ENCODE results near the gene PF4V1. TPM values are rescaled to one million over a fixed set of nuclear protein-coding genes. Genes with fewer than 3 reads are reported as not detected.

PF4V1 gene
- total RNA-seq, 2 experiments from 2014 or later = not detected

- ATAC-seq (no peak), DNase-seq (no peak)
- ChIA-PET POLR2A (no interaction called here), CTCF (no interaction called here)
- Mint-ChIP-seq H3K36me3 (ENCODE audit: low read depth) (no peaks in the 10 kb centered on the region), H3K9me3 (ENCODE audit: insufficient read depth) (no peaks in the 10 kb centered on the region), H3K4me1 (ENCODE audit: low read depth) (no peaks in the 10 kb centered on the region), H3K27ac (no peak overlapping the region), H3K4me3 (no peak overlapping the region), H3K27me3 (ENCODE audit: low read depth) (peaks cover 9% of the 10 kb centered on the region)
Observed at GRCh38 chr4:73850261-73850970, 2.7 kb upstream of the PF4V1 start.

- ATAC-seq = no peak
- Mint-ChIP-seq H3K4me3 (no peak overlapping the region), H3K4me1 (ENCODE audit: low read depth) (no peaks in the 10 kb centered on the region), H3K27me3 (ENCODE audit: low read depth) (peaks cover 9% of the 10 kb centered on the region), H3K36me3 (ENCODE audit: low read depth) (no peaks in the 10 kb centered on the region), H3K9me3 (ENCODE audit: insufficient read depth) (no peaks in the 10 kb centered on the region), H3K27ac (no peak overlapping the region)
- POLR2A ChIA-PET = no interaction called here
- DNase-seq = no peak
- CTCF ChIA-PET = no interaction called here
Observed at GRCh38 chr4:73851293-73851692, 1.8 kb upstream of the PF4V1 start.

DNA sequence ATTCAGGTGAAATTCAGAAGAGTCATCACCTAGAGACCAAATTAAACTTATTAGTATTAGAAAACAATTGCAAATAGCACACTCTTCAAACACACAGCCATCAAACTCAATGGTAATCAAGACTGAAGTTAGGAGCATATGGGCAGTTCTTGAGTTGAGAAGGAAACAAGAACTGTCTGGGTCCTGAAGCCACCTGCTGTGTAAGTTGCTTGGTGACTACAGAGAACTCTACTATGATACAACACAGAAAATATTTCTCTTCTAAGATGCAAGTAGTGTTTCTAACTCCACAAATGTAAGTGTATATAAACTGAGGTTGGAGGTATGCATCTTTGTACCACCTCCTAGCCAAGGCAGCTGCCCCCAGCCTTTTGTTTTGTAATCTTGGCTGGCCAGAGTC lies 325 bp upstream of the PF4V1 start:
- H3K4me1 Mint-ChIP-seq (ENCODE audit: low read depth) = no peaks in the 10 kb centered on the region
- H3K36me3 Mint-ChIP-seq (ENCODE audit: low read depth) = no peaks in the 10 kb centered on the region
- no peaks in the 10 kb centered on the region for H3K9me3 Mint-ChIP-seq (ENCODE audit: insufficient read depth)
- CTCF ChIA-PET = no interaction called here
- H3K4me3 Mint-ChIP-seq = no peak overlapping the region
- ATAC-seq = no peak
- DNase-seq = no peak
- POLR2A ChIA-PET = no interaction called here
- H3K27ac Mint-ChIP-seq = no peak overlapping the region
- H3K27me3 Mint-ChIP-seq (ENCODE audit: low read depth) = peaks cover 9% of the 10 kb centered on the region

- Mint-ChIP-seq H3K9me3 (ENCODE audit: insufficient read depth) (no peaks in the 10 kb centered on the region), H3K27me3 (ENCODE audit: low read depth) (peaks cover 9% of the 10 kb centered on the region), H3K27ac (no peak overlapping the region), H3K4me3 (no peak overlapping the region), H3K4me1 (ENCODE audit: low read depth) (no peaks in the 10 kb centered on the region), H3K36me3 (ENCODE audit: low read depth) (no peaks in the 10 kb centered on the region)
- POLR2A ChIA-PET = no interaction called here
- CTCF ChIA-PET = no interaction called here
- ATAC-seq (no peak), DNase-seq (no peak)
Observed at GRCh38 chr4:73853718-73854473, 800 bp downstream of the PF4V1 start.

GRCh38 chr4:73855406-73855805 lies 2.3 kb downstream of the PF4V1 start:
- DNase-seq = no peak
- CTCF ChIA-PET = interaction anchor here (0.6 kb wide), 1 partner anchor 113 kb away, joined by 3 read pairs; no protein-coding TSS in a partner anchor
- no peak overlapping the region for H3K27ac Mint-ChIP-seq
- no peaks in the 10 kb centered on the region for H3K9me3 Mint-ChIP-seq (ENCODE audit: insufficient read depth)
- peaks cover 9% of the 10 kb centered on the region for H3K27me3 Mint-ChIP-seq (ENCODE audit: low read depth)
- no peaks in the 10 kb centered on the region for H3K36me3 Mint-ChIP-seq (ENCODE audit: low read depth)
- H3K4me3 Mint-ChIP-seq = no peak overlapping the region
- POLR2A ChIA-PET = no interaction called here
- no peak for ATAC-seq
- H3K4me1 Mint-ChIP-seq (ENCODE audit: low read depth) = no peaks in the 10 kb centered on the region

GRCh38 chr4:73856518-73856917 lies 3.4 kb downstream of the PF4V1 start:
- no peak for ATAC-seq

DNA sequence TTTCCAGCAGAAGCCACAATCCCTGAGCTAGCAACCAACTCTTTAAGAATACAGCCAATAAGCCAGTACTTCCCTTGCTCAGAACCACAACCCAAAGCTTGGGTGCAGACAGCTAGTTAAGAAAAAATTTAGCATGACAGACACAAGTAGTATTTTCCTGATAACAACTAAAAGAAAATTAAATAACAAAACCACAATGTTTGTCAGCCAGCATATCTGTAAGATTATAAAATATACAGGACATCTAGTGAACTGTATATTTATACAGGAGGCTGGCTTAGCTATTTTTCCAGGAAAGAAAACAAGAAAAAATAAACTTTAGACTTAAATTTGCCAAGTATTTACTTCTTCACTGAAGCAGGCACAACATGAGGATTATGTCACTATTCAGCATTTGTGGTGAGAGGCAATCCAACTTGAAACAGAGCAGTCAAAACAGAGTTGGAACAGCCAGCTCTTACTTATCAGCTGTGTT lies 6.6 kb downstream of the PF4V1 start:
- ChIA-PET CTCF (no interaction called here), POLR2A (no interaction called here)
- no peak for ATAC-seq
- no peak for DNase-seq
- Mint-ChIP-seq H3K4me1 (ENCODE audit: low read depth) (no peaks in the 10 kb centered on the region), H3K9me3 (ENCODE audit: insufficient read depth) (no peaks in the 10 kb centered on the region), H3K36me3 (ENCODE audit: low read depth) (no peaks in the 10 kb centered on the region), H3K27me3 (ENCODE audit: low read depth) (peaks cover 2% of the 10 kb centered on the region), H3K27ac (no peak overlapping the region), H3K4me3 (no peak overlapping the region)

More at GRCh38 chr4:73856518-73856917, 3.4 kb downstream of the PF4V1 start:
- POLR2A ChIA-PET = interaction anchor here (0.6 kb wide), 1 partner anchor 9 kb away, joined by 3 read pairs; no protein-coding TSS in a partner anchor
- Mint-ChIP-seq H3K4me1 (ENCODE audit: low read depth) (no peaks in the 10 kb centered on the region), H3K9me3 (ENCODE audit: insufficient read depth) (no peaks in the 10 kb centered on the region), H3K27me3 (ENCODE audit: low read depth) (peaks cover 7% of the 10 kb centered on the region), H3K4me3 (no peak overlapping the region), H3K36me3 (ENCODE audit: low read depth) (no peaks in the 10 kb centered on the region), H3K27ac (no peak overlapping the region)
- CTCF ChIA-PET = no interaction called here
- no peak for DNase-seq

GRCh38 chr4:73860181-73860580 lies 7.1 kb downstream of the PF4V1 start:
- no peaks in the 10 kb centered on the region for H3K36me3 Mint-ChIP-seq (ENCODE audit: low read depth)
- H3K27ac Mint-ChIP-seq = no peak overlapping the region
- ATAC-seq = no peak
- no peaks in the 10 kb centered on the region for H3K9me3 Mint-ChIP-seq (ENCODE audit: insufficient read depth)
- H3K27me3 Mint-ChIP-seq (ENCODE audit: low read depth) = no peaks in the 10 kb centered on the region
- H3K4me3 Mint-ChIP-seq = no peak overlapping the region
- ChIA-PET CTCF (no interaction called here), POLR2A (no interaction called here)
- no peaks in the 10 kb centered on the region for H3K4me1 Mint-ChIP-seq (ENCODE audit: low read depth)
- DNase-seq = no peak

- no peak overlapping the region for H3K27ac Mint-ChIP-seq
- H3K9me3 Mint-ChIP-seq (ENCODE audit: insufficient read depth) = no peaks in the 10 kb centered on the region
- no peaks in the 10 kb centered on the region for H3K36me3 Mint-ChIP-seq (ENCODE audit: low read depth)
- CTCF ChIA-PET = no interaction called here
- POLR2A ChIA-PET = no interaction called here
- no peak for ATAC-seq
- H3K4me1 Mint-ChIP-seq (ENCODE audit: low read depth) = no peaks in the 10 kb centered on the region
- no peaks in the 10 kb centered on the region for H3K27me3 Mint-ChIP-seq (ENCODE audit: low read depth)
- no peak for DNase-seq
- no peak overlapping the region for H3K4me3 Mint-ChIP-seq
Observed at GRCh38 chr4:73860917-73861316, 7.8 kb downstream of the PF4V1 start.

DNA sequence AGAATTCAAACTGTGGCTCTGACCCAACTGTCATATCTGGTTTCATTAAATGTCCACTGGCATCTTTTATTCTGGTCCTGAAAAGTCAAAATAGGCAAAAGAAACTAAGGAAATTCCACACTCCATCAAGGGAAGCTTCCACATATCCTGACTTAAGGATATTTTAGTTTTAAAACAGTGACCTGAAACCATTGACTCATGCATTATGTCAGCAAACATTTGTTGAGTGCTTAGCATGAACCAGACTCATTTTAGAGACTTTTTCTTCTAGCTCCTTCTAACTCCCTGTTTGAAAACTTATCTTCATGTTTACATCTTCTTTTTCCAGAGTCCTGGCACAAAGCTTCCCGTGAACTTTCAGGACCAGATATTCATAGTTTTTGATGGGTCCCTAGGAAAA lies 9.2 kb downstream of the PF4V1 start:
- ATAC-seq (no peak), DNase-seq (no peak)
- Mint-ChIP-seq H3K27ac (no peak overlapping the region), H3K27me3 (ENCODE audit: low read depth) (peaks cover 2% of the 10 kb centered on the region), H3K4me3 (no peak overlapping the region), H3K9me3 (ENCODE audit: insufficient read depth) (no peaks in the 10 kb centered on the region), H3K4me1 (ENCODE audit: low read depth) (no peaks in the 10 kb centered on the region), H3K36me3 (ENCODE audit: low read depth) (no peaks in the 10 kb centered on the region)
- ChIA-PET POLR2A (no interaction called here), CTCF (no interaction called here)

DNA sequence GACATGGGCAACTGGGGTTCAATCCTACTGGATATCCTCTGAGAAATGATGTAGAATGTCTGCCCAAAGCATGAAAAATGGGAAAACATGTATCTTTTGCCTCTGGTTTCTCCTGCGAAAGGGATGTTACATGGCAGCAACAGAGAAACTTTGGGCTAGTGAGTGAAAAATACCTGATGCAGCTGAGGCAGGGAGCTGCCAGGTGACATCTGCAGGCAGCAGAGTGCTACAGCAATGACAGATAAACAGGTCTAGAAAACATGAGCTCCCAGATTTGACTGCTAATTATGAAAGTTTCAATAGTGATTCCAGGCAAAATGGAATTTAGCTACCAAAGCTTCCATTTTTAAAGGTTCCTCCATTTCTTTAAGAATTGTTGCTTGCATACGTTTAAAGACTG lies 11.3 kb downstream of the PF4V1 start:
- no peak overlapping the region for H3K4me3 Mint-ChIP-seq
- POLR2A ChIA-PET = no interaction called here
- H3K36me3 Mint-ChIP-seq (ENCODE audit: low read depth) = no peaks in the 10 kb centered on the region
- no peak for ATAC-seq
- CTCF ChIA-PET = interaction anchor here (0.6 to 1.5 kb wide), 5 partner anchors 19 to 270 kb away, joined by 3 to 6 read pairs (median 3); no protein-coding TSS in a partner anchor
- no peaks in the 10 kb centered on the region for H3K9me3 Mint-ChIP-seq (ENCODE audit: insufficient read depth)
- H3K27me3 Mint-ChIP-seq (ENCODE audit: low read depth) = peaks cover 10% of the 10 kb centered on the region
- no peak overlapping the region for H3K27ac Mint-ChIP-seq
- H3K4me1 Mint-ChIP-seq (ENCODE audit: low read depth) = no peaks in the 10 kb centered on the region
- DNase-seq = no peak

GRCh38 chr4:73864961-73865360 lies 11.9 kb downstream of the PF4V1 start:
- Mint-ChIP-seq H3K9me3 (ENCODE audit: insufficient read depth) (no peaks in the 10 kb centered on the region), H3K27ac (no peak overlapping the region), H3K4me3 (no peak overlapping the region), H3K36me3 (ENCODE audit: low read depth) (no peaks in the 10 kb centered on the region), H3K4me1 (ENCODE audit: low read depth) (no peaks in the 10 kb centered on the region), H3K27me3 (ENCODE audit: low read depth) (peaks cover 15% of the 10 kb centered on the region)
- ATAC-seq (no peak), DNase-seq (no peak)
- CTCF ChIA-PET = interaction anchor here (0.6 to 1.5 kb wide), 5 partner anchors 20 to 270 kb away, joined by 3 to 6 read pairs (median 3); no protein-coding TSS in a partner anchor
- POLR2A ChIA-PET = no interaction called here

Data from activated CD8-positive, alpha-beta T cell treated with anti-CD3 and anti-CD28 coated beads, Interleukin-2, amount 10 ng/mL, durations not matched to agents 7 days and 5 days (primary cell).